Activated CD4-positive, CD25-positive, alpha-beta regulatory T cell treated with anti-CD3 and anti-CD28 coated beads, Interleukin-2, amount 50 U/mL, for 16 hours (primary cell): ENCODE data around the gene SLC1A2.
"Not testable (repeated sequence)": the region's sequence is repeated elsewhere in the genome, so short reads cannot be mapped to it uniquely, and the experiment has no call there.

Experiments
- DNase-seq: peaks from one replicate; pipeline ENCODE4 v3.0.0-alpha.2; 2020; ENCODE audit warnings: low read depth, low spot score

Gene SLC1A2

DNA sequence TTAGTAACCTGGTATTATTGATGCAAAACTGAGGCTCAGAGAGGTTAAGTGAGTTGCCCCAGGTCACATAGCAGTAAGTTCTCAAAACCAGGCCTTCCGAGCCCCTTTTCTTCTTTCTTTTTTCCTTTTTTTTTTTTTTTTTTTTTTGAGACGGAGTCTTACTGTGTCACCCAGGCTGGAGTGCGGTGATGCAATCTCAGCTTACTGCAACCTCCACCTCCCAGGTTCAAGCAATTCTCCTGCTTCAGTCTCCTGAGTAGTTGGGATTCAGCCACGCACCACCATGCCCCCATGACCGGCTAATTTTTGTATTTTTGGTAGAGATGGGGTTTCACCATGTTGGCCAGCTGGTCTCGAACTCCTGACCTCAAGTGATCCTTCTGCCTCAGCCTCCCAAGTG, 192.6 kb downstream of the SLC1A2 start:
- not testable (repeated sequence) for DNase-seq

DNA sequence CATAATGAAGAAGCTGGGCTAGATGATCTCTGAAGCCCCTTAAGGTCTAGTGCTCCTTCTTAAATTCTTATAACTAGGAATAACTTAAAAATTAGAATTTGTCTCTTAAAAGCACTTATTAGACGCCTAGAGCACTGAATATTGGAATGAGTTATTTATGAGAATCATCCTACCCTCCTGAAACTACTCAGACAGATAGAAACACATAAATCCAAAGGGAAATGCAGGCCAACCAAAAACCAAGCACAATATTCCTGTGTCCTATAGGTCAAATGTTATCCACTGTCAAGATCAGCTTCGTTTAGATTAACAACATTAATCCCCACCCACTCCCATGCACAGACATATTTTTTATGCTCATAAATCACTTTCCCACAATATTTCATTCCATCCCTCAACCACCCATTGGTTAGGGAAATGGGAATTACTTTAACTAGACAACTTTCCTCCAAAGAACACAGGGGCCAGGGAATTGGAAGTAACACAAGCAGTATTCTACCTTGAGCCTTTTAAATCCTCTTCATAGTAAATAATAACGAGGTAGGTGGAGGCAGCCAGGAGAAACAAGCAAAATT, 193.3 kb downstream of the SLC1A2 start:
- DNase-seq, result no peak

DNA sequence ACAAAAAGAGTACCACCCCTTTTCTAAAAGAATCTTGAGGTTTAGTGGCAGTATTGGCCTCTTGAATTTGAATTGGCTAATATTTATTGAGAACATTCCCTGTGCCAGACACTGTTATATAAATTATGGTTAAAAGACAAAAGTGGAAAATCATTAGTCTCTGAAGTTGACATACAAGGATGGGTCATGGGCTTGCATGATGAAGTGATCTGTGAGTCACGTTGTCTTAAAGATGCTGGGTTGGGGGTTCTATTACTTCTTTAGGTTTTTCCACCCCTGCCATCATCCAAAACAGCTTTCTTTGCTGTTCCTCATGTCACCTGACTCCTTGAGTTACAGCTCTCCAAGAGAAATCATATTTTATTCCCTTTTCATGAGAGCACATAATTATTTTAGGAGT, 195.4 kb downstream of the SLC1A2 start:
- no peak for DNase-seq

DNA sequence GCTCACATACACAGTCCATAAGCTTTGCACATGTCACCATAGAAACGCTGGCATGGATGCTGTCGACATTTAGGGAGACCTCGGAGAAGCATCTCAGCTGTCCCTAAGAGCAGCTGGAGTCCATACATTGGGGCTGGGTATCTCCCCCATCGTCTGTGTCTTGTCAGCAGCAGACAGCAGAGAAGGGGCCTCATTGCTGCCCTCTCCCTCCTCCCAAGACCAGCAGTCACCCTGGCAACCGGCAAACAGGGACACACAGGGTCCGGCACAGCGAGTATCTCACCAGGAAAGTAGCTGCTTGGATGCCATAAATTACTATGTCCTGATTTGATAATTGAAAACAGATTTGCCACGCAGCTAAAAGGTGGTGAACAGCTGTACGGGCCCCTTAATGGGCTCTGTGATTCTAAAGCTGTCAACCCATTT, 196.0 kb downstream of the SLC1A2 start:
- no peak for DNase-seq

DNA sequence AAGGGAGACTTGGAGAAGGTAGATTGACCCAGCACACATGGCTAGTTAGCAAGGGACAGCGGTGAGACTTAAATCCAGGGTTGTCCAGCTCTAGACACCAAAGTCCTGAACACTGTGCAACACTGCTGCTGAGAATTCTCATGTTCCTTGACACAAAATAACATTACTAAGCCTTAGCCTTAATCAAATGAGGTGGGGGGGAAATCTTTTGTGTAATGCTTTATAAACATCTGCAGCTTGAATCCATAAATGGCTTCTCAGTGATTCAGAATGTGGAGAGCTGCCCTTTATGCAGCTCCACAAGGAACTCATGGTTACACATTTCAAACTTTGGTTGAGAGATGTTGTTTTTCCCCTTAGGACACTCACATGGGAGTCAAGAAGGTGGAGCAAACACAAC, 200.4 kb downstream of the SLC1A2 start:
- DNase-seq, result no peak

DNA sequence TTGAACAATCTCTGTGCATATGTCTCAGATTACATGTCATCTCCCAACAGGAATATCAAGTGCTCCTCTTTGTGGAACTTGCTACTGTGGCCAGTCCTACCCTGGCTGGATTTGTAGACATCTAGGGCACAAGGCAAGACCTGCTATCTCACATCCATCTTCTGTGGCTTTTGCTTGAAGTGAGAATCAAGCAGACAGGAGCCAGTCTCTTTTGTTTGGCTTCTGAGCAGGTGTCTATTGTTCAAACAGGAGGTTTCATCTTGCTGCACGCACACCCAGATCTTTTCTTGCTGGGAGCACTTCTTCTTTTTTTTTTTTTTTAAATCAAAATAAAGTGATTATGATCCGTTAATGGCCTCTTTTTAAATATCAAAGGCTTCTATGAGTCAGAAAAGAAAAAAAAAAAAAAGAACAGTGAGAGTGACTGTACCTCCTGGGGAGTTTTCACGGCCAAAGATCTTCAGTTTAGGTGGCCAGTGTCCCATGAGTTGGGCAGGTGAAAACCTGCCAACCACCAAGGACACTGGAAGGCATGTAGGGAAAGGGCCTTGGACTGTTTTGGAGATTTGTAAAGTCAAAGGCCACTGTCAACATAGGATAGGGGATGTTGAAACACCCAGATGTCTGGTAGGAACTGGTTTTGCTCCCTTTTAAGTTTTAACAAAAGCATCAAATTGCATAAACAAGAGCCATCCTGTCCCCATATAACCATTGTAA, 202.2 kb downstream of the SLC1A2 start:
- DNase-seq, result no peak

DNA sequence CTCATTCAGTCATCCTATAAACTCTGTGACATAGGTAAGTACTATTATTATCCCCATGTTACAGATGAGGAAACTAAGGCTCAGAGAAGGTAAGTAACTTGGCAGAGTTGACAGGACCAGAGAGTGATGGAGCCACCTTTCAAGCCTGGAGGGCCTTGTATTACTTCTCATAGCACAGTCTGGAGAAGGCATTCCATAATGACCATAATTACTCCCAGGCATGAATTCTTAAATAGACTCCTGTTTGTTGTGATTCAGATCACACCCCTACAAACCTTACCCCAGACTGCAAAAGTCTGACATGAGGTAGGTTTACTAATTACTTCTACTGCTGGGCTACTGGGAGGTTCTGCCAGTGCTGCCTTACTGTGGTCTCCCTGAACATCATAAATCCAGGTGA, 203.4 kb downstream of the SLC1A2 start:
- DNase-seq, result no peak

DNA sequence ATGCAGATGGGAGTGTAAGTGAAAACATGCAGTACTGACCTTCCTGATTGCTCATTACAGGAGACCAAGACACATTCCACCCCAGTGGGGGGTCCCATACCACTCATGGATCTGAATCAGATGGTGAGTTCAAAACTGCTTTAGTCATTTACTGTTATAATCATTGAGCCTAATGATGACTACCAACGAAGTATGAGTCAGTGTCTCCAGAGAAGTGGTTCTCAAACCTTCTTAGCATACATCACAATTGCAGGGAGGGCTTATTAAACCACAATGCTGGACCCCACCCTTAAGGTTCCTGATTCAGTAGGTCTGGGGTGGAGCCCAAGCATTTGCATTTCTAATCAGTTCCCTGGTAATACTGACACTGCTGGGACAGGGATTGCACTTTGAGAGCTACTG, 204.6 kb downstream of the SLC1A2 start:
- DNase-seq, result peak; percentile 12

DNA sequence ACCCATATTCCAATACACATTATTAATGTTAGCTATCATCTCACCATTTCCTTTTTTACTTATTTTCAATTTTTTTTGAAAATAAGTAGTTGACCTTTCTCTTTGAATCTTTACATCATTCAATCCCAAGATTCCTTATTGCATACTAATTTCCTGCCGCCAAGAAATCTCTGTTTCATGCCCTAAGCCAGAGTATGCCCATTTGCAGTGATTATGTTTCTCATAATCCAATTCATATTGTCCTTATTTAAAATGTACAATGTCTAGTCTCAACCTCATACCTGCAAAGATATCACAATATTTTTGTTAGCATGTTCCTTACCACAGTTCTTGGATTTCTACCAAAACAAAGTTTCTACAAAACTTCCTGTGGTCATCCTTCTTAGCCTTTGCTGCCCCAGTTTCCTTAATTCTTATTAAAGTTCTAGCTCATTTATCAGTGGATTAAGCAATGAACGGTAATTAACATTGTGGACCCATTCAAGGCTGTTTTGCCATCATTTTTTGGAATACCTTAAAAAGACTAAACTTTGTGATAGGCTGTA, 205.1 kb downstream of the SLC1A2 start:
- DNase-seq, result no peak

DNA sequence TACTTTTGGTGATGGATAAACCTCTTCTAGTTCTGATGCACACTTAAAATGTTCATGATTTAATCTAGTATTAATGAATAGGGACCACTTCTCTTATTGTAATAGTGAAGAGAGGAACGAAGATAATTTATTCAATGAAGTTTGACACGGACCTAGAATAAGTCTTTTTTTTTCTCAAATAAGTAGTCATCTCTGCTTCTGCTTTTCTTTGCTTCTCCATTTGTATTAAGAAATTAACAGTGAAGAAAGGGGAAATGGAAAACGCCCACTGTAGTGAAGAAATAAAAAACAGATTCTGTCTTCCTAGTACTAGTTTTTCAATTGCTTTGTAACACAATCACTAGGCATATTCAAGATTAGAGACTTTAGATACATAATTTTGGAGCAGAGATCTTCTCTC, 207.4 kb downstream of the SLC1A2 start:
- DNase-seq, result no peak

DNA sequence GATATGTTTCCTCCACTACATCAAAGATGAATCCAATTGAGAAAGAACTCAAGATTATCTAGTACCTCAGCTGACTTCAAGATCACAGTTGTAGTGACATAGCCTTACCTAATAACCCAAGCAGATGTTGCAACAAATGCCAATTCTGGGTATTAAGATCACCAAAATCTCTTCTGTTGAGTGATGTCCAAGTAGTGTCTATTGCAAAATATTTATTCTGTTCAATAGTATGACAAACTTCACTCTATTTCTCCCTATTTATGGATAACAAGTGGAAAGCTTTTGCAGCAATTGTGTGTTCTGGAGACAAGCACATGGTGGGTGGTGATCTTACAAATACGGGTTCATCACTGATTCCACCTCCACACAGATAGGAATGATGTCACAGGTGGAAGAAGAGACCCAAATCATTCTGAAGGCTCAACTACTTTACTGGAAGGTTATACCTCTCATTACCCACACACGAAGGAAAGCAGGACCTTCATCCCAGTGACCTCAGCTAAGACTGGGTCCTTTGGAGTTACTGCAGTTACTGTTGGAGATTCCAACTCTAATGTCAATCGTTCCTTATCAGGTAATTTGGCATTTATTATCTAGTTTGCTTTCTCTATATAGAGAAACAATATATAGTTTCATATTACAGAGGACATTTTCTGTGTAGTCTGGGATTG, 208.3 kb downstream of the SLC1A2 start:
- no peak for DNase-seq

DNA sequence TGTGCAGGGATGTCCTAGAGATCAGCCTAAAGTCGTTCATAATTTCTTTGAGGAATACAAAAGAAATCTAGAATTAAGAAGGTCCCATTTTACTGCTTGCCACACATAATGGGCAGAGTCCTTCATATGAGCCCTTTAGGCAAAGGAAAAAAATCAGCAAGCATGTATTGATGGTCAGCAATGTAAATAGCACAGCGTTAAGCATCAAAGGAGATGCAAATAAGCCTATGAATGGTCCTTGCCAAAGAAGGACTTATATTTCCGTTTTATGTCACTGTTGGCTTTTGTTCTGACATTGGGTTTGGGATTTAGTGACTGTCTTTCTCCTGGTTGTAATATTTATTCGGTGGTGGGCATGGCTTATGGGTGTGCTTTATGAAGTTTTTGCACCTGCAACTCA, 210.6 kb downstream of the SLC1A2 start:
- DNase-seq, result no peak

DNA sequence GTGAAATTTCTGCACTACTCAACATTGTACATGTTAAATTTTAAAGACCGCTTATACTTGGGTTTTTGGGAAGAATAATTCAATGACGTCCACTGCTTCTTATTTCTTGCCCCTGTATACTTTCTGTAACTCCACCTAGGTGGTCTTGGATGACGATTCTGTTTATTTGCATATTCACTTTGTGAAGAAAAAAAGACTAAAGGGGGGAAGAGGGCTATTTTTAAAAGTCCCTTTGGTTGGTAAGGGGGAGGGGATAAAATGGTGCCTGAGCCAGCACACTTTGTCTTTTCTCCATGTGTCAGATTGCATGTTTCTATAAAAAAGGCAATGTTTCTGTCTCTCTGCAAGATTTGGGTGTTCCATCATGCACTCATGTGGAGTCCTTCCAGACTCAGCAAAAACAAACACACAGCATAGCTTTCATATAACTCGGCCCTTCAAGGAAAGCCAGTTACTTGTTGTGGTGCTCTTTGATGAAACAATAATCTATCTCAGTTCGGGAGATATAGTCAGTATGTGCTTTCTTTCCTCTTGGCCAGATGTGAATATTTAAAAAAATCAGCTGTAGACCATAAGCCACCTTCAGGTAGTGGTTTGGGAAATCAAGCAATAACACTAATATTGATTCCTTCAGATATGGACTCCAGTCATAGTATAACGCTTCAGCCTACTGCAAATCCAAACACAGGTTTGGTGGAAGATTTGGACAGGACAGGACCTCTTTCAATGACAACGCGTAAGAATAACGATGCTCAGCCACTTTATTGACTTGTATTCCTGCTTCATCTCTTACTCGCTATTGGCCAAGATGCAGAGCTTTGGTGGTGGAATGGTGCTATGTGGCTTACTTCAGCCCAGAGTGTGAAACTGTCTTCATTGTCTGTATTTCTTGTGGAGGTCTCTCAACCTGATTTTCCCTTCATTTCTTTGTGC, 211.6 kb downstream of the SLC1A2 start:
- DNase-seq, result no peak

DNA sequence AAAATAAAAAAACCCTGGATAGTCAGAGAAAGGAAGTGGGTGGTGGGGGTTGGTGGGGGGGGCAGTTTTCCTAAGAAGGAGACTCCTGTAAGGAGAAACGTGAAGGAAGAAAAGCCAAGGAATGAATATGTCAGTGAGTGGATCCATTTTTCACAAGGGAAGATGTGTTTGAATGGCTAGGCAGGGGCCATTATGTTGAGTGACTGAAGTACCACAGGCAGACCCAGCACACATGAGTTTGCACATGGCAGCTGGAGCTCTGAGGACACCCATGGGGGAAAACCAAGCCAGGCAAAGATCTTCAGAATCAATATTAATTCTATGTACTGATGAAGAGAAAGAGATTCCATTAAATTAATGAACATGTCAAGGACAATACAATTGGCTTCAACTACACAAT, 212.7 kb downstream of the SLC1A2 start:
- DNase-seq, result no peak

DNA sequence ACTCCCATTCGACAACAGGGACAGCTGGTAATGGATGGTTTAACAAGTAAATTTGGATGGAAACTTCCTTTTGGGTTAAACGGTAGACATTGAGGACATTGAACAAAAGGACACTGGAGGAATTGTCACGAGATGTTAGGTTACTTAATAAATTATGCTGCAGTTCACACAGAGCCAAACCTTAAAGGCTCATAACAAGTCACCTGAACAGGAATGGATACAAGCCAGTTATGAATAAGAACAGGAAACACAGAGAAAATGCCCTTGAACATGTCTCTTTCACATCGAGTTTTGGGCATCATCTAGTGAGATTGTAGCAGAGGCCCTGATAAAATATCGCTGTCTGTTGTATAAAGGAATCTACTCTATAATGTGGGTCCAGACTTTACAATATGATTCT, 214.7 kb downstream of the SLC1A2 start:
- DNase-seq, result no peak
